Stimulated activated CD4-positive, alpha-beta T cell treated with anti-CD3 and anti-CD28 coated beads, Interleukin-2, amount 100 ng/mL, for 24 hours (primary cell): ENCODE data around the gene FNBP1.

ENCODE experiments used
- DNase-seq, 2 donors: peaks; one replicate each; pipeline ENCODE4 v3.0.0-alpha.2; 2020

Gene FNBP1

GRCh38 chr9:129850821-129851550, 192.0 kb downstream of the FNBP1 start:
- DNase-seq: no peak

GRCh38 chr9:129849901-129850300, 193.1 kb downstream of the FNBP1 start:
- DNase-seq: no peak

GRCh38 chr9:129848712-129849441, 194.1 kb downstream of the FNBP1 start:
- no peak for DNase-seq

GRCh38 chr9:129845373-129845772, 197.6 kb downstream of the FNBP1 start:
- DNase-seq: no peak

- no peak for DNase-seq
These were observed 201.9 kb downstream of the FNBP1 start for GRCh38 chr9:129841071-129841470.

DNA sequence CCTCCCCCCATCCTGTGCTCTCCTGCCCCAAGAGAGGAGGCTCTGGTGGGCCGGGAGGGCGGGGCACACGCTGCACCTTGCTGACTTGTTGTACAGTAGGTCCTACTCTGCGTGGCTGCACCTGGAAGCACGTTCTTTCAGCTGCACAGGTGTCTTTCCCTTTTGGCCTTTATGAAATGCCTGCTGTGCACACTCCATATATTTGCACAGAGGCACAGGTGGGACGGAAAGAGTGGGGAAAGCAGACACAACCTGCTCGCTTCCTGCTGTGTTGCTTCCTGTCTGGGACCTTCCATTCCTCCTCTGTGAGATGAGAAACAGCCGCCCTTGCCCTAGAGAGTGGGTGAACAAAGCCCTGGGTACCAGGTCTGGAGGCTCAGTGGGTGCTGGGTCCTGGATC, 203.0 kb downstream of the FNBP1 start:
- peak in 1 of 2 donors; percentile 18 for DNase-seq

DNA sequence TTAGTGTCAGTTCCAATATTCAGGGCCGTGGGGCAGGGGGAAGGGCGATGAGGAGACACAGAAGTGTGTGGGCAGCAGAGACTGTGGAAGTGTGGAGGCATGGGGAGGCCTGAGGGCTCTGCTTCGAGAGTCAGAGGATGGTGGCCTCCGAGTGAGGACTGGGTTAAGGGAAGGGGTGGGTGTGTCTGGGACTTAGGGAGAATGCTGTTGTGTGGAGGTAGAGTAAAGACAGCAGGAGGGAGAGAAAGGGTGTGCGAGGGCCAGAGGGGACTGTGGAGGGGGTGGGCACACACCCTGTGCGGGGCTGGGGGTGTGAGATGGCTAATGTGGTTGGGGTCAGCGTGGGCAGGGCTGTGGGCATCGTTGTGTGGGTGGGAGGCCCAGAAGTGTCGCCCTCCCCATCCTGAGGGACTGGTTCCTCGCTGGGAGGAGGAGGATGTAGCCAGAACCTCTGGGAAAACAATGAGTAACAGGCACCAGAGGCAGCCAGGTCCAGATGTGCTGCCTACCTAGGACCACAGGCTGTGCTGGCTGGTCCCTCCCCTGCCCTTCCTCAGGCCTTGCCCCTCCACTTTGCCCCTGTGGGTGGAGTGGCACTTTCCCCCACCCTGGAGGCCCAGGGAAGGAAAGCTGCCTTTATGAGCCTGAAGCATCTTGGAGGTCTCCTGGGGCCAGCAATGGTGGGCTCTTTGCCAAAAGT, 203.5 kb downstream of the FNBP1 start:
- peak in 1 of 2 donors; percentile 28 for DNase-seq

DNA sequence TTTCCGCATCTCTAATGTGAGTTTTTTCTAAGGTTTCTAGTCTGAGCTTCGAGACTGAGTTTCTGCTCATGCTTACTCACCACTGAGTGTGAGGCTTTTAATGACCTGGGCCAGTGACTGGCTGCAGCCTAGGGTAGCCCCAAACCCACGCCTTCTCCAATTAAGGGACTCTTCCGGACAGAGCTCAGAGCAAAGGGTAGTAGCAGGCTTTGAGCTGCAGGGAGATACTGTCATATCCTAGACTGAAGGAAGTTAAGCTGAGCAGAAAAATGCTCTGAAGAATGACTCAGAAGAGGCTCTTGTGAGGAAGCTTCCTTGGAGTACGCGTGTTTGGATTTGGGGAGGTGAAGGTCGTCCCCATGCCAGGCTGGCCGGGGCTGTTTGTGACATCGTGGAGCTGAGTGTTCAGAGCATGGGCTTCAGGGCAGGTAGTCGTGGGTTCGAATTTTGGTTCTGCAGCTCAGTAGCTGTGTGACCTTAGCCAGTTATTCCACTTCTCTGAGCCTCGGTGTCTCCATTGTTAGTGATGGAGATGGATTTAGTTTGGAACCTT, 204.2 kb downstream of the FNBP1 start:
- DNase-seq: peak; percentile 45 to 47
